Muscle of leg (tissue), 11 donors: Measurements from ENCODE around the gene USP43. TPM values are rescaled to one million over a fixed set of nuclear protein-coding genes. Genes with fewer than 3 reads are reported as not detected.

Experiments
- DNase-seq: peaks from one replicate; pipeline ENCODE4 v3.0.0; 2013
- H3K27ac ChIP-seq: one replicate; pipeline ENCODE4 v1.5.1; 2013; ENCODE audit warnings: mild to moderate bottlenecking, low read length, control low read depth
- H3K27me3 ChIP-seq: one replicate; pipeline ENCODE4 v1.6.1; 2013; ENCODE audit warnings: low read length; ENCODE audit not compliant: control insufficient read depth, insufficient read depth
- H3K36me3 ChIP-seq: one replicate; pipeline ENCODE4 v1.6.1; 2013; ENCODE audit warnings: low read length; ENCODE audit not compliant: control insufficient read depth, insufficient read depth
- H3K4me1 ChIP-seq: one replicate; pipeline ENCODE4 v1.6.1; 2013; ENCODE audit warnings: low read length; ENCODE audit not compliant: control insufficient read depth, insufficient read depth
- H3K4me3 ChIP-seq: one replicate; pipeline ENCODE4 v1.5.1; 2013; ENCODE audit warnings: low read length, control low read depth
- H3K9me3 ChIP-seq: replicated peaks from 2 replicates; pipeline ENCODE4 v1.6.1; 2013; ENCODE audit warnings: low read depth, low read length; ENCODE audit not compliant: control insufficient read depth
- WGBS: methylation state at CpG from one replicate; pipeline ENCODE4 v1.1.5; 2013; ENCODE audit warnings: missing lambda C conversion rate; ENCODE audit not compliant: insufficient coverage; 5-methylcytosine and 5-hydroxymethylcytosine counted together
- polyA plus RNA-seq, 8 donors: library from polyadenylated mRNA; unstranded; fragments of 120-200 nt; gene quantifications; one replicate each; pipeline versions ENCODE4 v1.2.1 to v1.2.3, GENCODE V29; 2013; ENCODE audit warnings: inconsistent platforms in 1 of 8, low replicate concordance in 1 of 8; ENCODE audit not compliant: insufficient read length in 8 of 8, insufficient read depth in 1 of 8
- total RNA-seq: library from RNA; stranded (reverse); fragments of 120-200 nt; gene quantifications from one replicate; pipeline ENCODE4 v1.2.4, GENCODE V29; 2013

USP43 gene
- total and polyA plus RNA-seq, 9 donors, result 0.28 to 0.94 (median 0.48) TPM

DNA sequence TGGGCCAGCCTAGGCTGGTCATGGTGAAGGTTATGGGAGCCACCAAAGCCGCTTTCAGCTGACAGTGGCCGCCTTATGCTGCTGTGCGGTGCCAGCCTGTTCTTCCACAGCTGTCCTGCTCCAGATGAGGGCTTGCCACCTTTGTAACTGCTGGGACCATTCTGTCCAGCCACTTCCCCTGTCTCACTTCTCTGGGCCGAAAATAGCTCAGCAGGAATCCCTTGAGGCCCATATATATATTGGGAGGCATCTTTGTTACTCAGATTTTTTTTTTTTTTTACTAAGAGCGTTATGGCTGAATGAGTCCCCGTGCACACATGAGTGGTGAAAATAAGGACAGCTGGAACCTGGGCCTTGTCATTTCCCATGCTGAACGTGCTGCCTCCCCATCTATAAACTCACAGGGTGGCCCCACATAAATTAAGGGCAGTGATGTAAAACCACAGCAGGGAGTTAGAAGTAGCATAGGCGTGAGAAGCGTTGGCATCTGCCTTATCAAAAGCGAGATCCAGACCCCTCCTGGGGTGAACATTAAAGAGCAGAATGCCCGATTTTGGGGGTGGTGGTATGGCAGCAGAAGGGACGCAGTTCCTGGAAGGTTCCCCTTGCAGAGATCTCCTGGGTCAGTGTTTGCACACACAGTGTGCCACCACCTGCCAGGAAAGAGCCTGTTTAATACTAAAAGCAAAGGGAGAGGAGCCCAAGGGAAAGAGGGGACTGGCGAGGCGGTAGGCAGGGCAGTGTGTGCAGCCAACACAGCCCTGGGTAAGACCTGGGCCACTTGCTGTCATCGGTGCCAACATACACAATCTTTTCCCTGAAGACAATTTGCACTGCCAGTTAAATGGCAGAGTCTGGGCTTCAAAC, 57.8 kb downstream of the USP43 start:
- H3K4me1 ChIP-seq, result no peaks in the 10 kb centered on the region
- no peak overlapping the region for H3K4me3 ChIP-seq
- 64% methylated on average over 5 of the region's 15 CpGs for WGBS
- H3K27ac ChIP-seq, result no peak overlapping the region
- no peaks in the 10 kb centered on the region for H3K9me3 ChIP-seq
- no peaks in the 10 kb centered on the region for H3K36me3 ChIP-seq
- no peaks in the 10 kb centered on the region for H3K27me3 ChIP-seq
- no peak for DNase-seq

DNA sequence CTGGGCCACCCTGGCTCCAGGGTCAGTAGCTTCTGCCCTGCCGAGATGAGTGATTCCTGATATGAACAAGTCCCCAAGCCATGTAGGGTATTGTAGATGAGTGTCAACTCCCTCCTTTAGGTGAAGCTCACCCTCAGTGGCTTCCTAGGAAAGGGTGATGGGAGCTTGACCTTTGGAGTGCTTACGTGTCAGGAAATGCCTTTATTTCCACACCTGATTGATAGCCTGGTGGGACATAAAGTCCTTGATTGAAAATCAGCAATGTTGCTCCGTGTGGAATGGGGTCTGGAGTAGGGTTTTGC, 58.4 kb downstream of the USP43 start:
- H3K4me1 ChIP-seq, result no peaks in the 10 kb centered on the region
- no peaks in the 10 kb centered on the region for H3K9me3 ChIP-seq
- no peaks in the 10 kb centered on the region for H3K36me3 ChIP-seq
- no peak overlapping the region for H3K4me3 ChIP-seq
- no peak for DNase-seq
- no peaks in the 10 kb centered on the region for H3K27me3 ChIP-seq
- H3K27ac ChIP-seq, result no peak overlapping the region
- WGBS, result no CpG with 5 or more reads among the region's 3 CpGs

DNA sequence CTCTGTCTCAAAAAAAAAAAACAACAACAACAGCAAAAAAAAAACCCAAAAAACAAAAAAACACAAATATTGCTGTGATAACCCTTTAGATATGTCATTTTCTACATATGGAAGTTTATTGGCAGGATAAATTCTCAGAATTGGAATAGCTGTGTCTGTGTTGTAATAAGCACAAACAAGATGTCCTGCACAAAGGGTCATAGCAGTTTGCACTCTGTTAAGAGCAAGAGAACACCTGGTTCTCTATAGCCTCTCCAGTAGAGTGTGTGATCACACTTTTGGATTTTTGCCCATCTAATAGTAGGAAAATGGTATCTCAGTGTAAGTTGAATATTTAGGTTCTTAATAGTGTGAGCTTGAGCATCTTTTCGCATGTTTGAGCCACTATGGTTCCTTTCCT, 60.4 kb downstream of the USP43 start:
- Histone ChIP-seq H3K4me3 (no peak overlapping the region), H3K36me3 (no peaks in the 10 kb centered on the region), H3K9me3 (no peaks in the 10 kb centered on the region), H3K27me3 (no peaks in the 10 kb centered on the region), H3K27ac (no peak overlapping the region), H3K4me1 (no peaks in the 10 kb centered on the region)
- no peak for DNase-seq
- WGBS, result no CpG with 5 or more reads among the region's 1 CpG

DNA sequence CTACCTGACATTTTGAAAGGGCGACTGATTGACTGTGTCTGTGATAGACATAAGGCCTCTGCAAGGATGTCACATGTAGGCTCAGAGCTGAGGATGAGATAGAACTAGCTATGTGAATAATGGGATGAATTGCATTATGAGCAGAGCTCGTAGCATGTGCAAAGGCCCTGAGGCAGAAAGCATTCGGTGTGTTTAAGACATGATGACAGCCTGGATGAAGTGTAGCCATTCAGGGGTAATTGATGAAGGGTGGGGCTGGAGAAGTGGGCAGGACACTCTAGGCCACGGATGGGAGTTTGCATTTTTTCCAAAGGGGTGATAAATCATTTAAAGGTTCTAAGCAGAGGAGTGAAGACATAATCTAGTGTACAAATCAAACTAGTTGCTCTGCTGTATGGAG, 62.6 kb downstream of the USP43 start:
- Histone ChIP-seq H3K27me3 (peaks cover 2% of the 10 kb centered on the region), H3K9me3 (no peaks in the 10 kb centered on the region), H3K4me3 (no peak overlapping the region), H3K27ac (no peak overlapping the region), H3K4me1 (no peaks in the 10 kb centered on the region), H3K36me3 (no peaks in the 10 kb centered on the region)
- 74% methylated on average over 3 of the region's 4 CpGs for WGBS
- DNase-seq, result no peak

DNA sequence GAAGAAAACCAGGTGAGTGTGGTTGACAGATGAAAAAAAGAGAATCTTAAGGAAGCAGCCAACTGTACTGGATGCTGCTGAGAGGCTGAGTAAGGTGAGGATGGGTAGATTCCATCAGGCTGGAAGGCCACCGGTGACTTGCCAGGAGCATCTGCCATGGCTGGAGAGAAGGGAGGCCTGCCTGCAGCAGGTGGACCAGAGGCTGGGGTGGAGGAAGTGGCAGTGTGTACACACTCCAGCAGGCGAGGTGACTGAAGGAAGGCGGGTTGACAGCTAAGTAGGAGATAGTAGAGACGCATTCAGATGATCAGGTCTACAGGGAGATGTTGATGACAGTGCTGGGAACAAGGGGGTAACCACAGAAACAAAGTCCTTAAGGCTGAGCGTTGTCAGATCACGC, 69.5 kb downstream of the USP43 start:
- no peak for DNase-seq
- H3K27me3 ChIP-seq, result peaks cover 2% of the 10 kb centered on the region
- no peak overlapping the region for H3K4me3 ChIP-seq
- 87% methylated on average over 6 of the region's 6 CpGs for WGBS
- H3K27ac ChIP-seq, result no peak overlapping the region
- H3K4me1 ChIP-seq, result no peaks in the 10 kb centered on the region
- no peaks in the 10 kb centered on the region for H3K36me3 ChIP-seq
- H3K9me3 ChIP-seq, result no peaks in the 10 kb centered on the region

DNA sequence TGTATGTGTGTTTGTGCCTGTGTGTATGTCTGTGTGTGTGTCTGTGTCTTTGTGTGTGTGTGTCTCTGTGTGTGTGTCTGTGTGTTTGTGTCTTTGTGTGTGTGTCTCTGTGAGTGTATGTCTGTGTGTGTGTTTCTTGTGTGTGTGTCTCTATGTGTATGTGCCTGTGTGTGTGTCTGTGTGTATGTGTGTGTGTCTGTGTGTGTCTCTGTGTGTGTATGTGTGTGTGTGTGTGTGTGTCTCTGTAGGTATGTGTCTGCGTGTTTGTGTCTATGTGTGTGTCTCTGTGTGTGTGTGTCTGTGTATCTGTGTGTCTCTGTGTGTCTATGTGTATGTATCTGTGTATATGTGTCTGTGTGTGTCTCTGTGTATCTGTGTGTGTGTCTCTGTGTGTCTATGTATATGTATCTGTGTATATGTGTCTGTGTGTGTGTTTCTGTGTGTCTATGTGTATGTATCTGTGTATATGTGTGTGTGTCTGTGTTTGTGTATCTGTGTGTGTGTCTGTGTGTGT, 70.2 kb downstream of the USP43 start:
- no peaks in the 10 kb centered on the region for H3K4me1 ChIP-seq
- peaks cover 2% of the 10 kb centered on the region for H3K27me3 ChIP-seq
- WGBS, result 86% methylated on average over 1 of the region's 1 CpG
- H3K27ac ChIP-seq, result no peak overlapping the region
- H3K4me3 ChIP-seq, result no peak overlapping the region
- DNase-seq, result no peak
- H3K9me3 ChIP-seq, result no peaks in the 10 kb centered on the region
- H3K36me3 ChIP-seq, result no peaks in the 10 kb centered on the region

DNA sequence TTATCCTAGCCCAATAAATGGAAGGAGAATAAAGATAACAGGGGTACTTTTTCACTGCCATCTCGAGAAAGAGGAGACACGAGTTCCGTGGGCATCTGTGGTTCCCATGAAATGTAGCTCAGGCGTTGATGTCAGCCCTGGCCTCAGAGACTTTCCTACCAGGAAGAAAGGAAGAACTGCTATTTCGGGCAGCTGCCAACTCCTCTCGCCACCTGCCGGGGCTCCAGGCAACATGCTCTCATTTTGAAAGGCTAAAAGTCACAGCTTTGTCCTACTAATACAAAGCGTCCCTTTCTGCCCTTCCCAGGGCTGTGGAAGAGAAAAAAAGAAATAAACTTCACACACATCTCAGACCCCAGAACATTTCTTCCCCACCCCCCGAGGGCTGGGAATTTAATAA, 80.3 kb downstream of the USP43 start:
- peak; percentile 34 for DNase-seq
- 29% methylated on average over 4 of the region's 9 CpGs for WGBS
- H3K27me3 ChIP-seq, result no peaks in the 10 kb centered on the region
- H3K4me3 ChIP-seq, result no peak overlapping the region
- no peaks in the 10 kb centered on the region for H3K9me3 ChIP-seq
- H3K27ac ChIP-seq, result no peak overlapping the region
- no peaks in the 10 kb centered on the region for H3K36me3 ChIP-seq
- H3K4me1 ChIP-seq, result peaks cover 4% of the 10 kb centered on the region

DNA sequence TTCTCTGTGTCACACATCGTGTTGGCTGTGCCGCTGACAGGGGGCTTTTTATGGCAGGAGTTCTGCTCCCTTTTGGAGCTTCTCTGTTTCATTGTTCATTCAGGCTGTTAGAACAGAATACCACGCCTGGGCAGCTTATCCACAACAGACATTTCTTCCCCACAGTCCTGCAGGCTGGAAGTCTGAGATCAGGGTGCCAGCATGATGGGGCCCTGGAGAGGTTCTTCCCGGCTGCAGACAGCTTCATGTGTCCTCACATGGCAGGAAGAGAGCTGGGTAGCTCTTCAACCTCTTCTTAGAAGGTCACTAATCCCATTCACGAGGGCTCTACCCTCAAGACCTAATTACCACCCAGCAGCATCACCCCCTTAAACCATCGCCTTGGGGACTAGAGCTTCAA, 81.0 kb downstream of the USP43 start:
- Histone ChIP-seq H3K36me3 (no peaks in the 10 kb centered on the region), H3K27ac (no peak overlapping the region), H3K9me3 (no peaks in the 10 kb centered on the region), H3K4me3 (no peak overlapping the region), H3K27me3 (no peaks in the 10 kb centered on the region), H3K4me1 (peaks cover 4% of the 10 kb centered on the region)
- 42% methylated on average over 5 of the region's 6 CpGs for WGBS
- no peak for DNase-seq

DNA sequence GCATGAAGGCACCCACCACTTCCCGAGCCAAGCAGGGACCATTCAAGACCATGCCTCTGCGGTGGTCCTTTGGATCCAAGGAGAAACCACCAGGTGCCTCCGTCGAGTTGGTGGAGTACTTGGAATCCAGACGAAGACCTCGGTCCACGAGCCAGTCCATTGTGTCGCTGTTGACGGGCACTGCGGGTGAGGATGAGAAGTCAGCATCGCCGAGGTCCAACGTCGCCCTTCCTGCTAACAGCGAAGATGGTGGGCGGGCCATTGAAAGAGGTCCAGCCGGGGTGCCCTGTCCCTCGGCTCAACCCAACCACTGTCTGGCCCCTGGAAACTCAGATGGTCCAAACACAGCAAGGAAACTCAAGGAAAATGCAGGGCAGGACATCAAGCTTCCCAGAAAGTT, 82.7 kb downstream of the USP43 start:
- Histone ChIP-seq H3K27ac (no peak overlapping the region), H3K4me3 (no peak overlapping the region), H3K36me3 (no peaks in the 10 kb centered on the region), H3K9me3 (no peaks in the 10 kb centered on the region), H3K4me1 (peaks cover 4% of the 10 kb centered on the region), H3K27me3 (no peaks in the 10 kb centered on the region)
- 93% methylated on average over 18 of the region's 18 CpGs for WGBS
- no peak for DNase-seq

DNA sequence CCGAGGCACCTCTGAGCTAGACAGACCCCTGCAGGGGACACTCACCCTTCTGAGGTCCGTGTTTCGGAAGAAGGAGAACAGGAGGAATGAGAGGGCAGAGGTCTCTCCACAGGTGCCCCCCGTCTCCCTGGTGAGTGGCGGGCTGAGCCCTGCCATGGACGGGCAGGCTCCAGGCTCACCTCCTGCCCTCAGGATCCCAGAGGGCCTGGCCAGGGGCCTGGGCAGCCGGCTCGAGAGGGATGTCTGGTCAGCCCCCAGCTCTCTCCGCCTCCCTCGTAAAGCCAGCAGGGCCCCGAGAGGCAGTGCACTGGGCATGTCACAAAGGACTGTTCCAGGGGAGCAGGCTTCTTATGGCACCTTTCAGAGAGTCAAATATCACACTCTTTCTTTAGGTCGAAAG, 83.2 kb downstream of the USP43 start:
- 53% methylated on average over 7 of the region's 12 CpGs for WGBS
- H3K27ac ChIP-seq, result no peak overlapping the region
- H3K9me3 ChIP-seq, result no peaks in the 10 kb centered on the region
- peaks cover 4% of the 10 kb centered on the region for H3K4me1 ChIP-seq
- no peak for DNase-seq
- no peak overlapping the region for H3K4me3 ChIP-seq
- no peaks in the 10 kb centered on the region for H3K27me3 ChIP-seq
- no peaks in the 10 kb centered on the region for H3K36me3 ChIP-seq
